Measurements from ENCODE around the gene GLT1D1. TPM values are rescaled to one million over a fixed set of nuclear protein-coding genes. Genes with fewer than 3 reads are reported as not detected.

The GLT1D1 gene
- polyA plus RNA-seq, 3 donors: 1.7 to 2.2 (median 2.0) TPM

DNA sequence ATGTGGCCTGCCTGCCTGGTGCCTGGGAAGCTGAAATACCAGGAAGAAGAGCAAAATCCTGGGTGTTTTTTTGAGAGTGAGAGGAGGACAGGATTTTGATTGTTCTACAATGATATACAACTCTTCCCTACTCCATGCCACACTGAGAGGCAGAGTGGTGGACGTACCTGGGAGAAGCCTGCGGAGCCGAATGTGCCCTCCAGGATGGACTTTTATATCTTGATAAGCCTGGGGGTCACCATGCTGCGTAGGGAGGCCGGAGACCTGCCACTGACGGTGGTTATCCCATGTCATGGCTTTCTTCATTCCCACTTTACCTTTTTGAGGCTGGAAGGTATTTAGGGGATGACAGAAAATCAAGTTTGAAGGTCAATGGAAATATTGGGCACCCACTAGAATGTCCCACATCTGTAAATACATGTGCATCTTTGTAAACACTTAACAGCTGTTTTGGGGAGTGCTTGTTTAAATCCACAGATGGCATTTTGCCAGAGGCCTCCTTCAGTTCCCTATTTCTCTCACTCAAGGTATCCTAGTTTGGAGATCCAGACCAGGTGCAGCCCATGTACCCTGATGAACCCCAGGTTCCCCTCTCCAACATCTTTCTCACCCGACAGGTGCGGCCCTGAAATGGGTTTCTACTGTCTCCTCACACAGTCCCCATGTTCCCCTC is 1.1 kb upstream of the GLT1D1 start:
- no peak for DNase-seq (ENCODE audit: low read depth in 3 of 3, low spot score in 2 of 3)

DNA sequence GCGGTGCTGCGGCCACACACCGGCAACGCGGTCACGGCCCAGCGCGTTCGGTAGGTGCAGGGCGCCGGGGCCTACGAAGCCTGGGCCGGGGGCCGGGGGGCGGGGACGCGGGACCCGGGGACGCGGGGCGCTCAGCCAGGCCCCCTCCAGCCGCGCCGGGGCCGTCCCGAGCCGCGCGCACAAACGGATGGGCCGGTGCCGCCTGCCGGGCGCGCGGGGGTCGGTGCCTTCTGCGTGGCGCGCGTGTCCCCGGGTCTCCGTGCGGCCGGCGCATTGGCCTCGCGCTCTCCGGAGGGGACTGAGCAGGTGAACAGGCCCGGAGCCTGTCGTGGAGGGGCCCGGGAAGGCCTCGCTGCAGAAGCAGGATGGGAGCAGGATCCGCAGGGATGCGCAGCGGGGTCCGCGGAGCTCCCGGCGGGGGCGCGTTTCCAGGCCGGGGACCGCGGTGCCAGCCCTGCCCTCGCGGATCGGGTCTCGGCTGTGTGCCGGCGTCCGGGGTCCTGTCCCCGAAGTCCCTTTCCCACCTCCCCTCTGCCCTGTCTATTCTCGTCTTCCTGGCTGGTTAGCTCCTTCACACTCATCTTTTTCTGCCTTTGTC is 421 bp downstream of the GLT1D1 start:
- DNase-seq (ENCODE audit: low read depth in 3 of 3, low spot score in 2 of 3): no peak

DNA sequence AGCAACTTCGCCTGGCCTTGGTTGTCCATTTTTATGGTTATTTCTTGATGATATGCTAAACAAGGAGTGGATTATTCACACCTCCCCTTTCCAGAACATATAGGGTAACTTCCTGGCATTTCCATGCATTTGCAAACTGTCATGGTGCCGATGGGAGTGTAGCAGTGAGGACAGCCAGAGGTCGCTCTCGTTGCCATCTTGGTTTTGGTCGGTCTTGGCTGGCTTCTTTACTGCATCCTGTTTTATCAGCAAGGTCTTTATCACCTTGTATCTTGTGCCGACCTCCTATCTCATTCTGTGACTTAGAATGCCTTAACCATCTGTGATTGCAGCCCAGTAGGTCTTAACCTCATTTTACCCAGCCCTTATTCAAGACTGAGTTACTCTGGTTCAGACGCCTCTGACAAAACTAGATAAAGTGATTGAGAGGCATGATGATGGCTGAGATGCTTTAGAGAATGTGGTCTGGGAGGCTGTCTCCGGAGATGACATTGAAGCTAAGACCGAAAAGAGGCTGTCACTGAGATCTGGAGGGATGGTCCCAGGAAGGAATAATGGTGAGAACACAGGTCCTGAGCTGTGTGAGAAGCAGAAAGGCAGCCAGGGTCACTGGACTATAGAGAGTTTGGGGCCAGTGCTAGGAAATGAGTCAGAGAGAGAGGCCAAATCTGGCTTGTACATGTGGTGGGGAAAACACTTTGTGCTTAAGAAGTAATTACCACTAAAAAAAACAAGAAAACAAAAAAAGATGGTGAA is 2.9 kb downstream of the GLT1D1 start:
- no peak for DNase-seq (ENCODE audit: low read depth in 3 of 3, low spot score in 2 of 3)

DNA sequence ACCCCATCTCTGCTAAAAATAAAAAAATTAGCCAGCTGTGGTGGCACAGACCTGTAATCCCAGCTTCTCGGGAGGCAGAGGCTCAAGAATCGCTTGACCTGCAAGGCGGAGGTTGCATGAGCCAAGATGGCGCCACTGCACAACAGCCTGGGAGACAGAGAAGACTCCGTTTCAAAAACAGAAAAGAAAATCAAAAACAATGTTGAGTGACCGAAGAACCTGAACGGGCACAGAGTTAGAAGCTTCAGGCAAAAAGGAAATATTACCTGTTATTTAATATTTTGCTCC is 3.5 kb downstream of the GLT1D1 start:
- no peak for DNase-seq (ENCODE audit: low read depth in 3 of 3, low spot score in 2 of 3)

DNA sequence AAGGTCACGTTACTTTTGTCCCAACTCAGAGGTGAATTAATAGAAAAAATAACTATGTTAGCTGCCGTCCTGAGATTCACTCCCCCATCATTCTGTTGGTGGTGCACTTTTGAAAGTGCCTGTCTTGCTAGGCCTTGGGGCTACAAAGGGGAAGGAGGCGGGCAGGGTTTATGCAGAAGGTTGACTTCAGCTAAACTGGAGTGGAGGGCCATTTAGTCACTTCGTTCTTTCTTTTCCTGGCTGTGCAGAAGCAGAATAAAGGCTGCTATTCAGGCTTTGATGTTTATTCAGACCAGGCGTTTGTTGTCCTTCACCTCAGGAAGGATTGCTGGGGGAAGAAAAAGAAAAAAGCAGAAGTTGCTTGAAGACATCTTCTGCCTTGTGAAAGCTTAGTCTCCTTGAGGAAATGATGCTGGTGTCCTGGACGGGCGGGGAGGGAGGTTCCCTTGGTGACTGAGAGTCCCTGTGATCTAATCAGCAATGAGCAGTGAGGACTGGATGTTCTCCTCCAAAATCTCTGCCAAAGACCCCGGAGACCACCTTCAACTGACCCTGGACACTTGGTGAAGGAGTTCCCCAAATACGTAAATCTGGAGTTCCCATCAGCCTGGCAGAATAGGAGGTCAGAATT is 4.0 kb downstream of the GLT1D1 start:
- no peak for DNase-seq (ENCODE audit: low read depth in 3 of 3, low spot score in 2 of 3)

DNA sequence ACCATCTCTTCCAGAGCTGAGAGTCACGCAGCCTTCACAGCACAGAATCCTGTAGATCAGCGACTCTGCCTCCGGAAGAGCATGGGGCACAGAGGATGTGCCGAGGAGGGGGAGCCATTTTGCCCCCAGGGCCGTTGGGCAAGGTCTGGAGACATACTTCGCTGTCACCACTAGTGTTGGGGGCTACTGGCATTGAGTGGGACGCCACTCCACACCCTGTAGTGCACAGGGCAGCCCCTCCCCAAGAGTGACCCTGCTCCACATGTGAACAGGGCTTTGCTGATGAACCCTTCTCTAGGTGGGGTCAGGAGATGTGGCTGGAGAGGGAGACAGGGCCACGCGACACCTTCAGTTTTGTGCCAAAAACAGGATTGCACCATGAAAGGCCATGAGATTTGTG is 6.0 kb downstream of the GLT1D1 start:
- no peak for DNase-seq (ENCODE audit: low read depth in 3 of 3, low spot score in 2 of 3)

DNA sequence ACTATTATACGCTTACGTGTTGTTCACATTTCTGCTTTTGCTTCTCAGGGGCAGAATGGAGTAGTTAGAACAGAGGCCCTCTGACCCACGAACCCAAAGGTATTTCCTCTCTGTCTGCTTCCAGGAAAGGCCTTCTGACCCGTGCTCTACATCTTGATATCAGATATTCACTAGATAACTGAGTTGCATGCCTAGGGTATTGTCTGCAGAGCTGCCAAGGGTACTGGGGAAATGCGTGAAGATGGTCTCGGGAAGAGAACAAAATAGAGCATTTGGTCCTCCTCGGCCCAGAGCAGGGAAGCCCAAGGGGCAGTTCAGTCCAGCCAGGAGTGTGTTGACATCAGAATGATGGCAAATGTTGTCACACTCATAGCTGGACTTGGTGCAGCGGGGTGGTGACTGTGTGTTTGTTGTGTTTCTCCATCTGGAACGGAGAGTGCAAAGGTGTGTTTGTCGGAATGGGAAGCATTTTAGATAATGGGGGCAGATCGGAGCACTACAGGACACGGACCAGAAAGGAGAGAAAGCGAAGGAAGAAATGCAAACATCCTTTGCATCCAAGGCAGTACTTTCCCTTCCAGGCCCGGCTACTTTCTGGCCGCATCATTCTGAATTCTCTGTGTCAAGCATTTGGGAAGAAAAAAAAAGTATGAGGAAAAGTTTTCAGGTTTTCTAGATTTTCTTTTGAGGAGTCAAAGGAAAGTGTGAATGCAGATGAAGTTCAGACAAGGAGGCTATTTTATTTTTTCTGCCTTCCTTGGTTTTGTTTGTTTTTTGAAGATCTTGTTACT is 8.1 kb downstream of the GLT1D1 start:
- DNase-seq (ENCODE audit: low read depth in 3 of 3, low spot score in 2 of 3): no peak

DNA sequence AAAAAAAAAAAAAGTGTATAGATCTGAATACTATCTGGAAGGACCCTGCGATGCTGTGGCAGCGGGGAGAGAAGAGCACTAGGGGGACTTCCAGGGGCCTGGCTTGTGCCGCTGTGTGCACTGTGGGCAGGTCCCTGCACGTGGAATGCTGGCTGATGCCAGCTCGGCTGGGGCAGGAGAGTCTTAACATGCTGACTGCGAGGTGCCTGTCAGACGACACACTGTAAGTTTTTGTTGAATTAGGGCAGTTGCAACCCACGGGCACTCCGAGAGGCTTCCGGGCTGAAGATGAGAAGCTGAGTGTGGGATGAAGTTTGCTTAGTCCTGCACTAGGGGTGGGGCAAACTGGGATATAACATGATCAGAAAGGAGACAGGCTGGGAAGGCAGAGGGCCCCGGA is 10.7 kb downstream of the GLT1D1 start:
- no peak for DNase-seq (ENCODE audit: low read depth in 3 of 3, low spot score in 2 of 3)

DNA sequence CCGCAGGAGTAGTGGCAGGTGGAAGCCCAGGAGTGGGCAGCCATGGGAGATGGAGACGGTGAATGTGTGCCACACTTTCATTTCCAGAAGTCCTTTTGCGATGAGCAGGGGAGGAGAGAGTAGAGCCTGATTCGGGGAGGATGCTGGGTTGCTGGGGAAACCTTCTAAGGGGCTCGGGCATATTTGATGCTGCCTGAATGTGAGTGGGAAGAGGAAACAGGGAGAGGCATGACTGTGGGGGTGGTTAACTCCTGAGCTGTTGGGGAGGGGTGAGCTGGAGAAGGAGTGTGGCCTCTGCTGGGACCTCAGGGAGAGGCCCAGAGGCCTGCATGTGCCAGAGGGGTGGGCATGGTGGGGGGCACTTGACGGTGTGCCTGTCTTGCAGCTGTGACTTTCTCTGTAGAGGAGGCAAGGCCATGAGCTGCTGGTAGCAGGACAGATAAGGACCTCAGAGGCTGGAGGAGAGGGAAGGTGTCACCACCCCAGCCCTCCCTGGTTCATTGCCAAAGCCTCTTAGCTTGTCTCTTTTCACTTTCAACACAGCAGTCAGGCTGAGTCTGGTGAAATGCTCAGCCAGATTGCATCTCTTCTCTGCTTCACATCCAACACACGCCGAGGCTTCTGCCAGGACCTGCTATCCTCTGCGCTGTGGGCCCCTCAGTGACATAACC is 11.4 kb downstream of the GLT1D1 start:
- no peak for DNase-seq (ENCODE audit: low read depth in 3 of 3, low spot score in 2 of 3)

DNA sequence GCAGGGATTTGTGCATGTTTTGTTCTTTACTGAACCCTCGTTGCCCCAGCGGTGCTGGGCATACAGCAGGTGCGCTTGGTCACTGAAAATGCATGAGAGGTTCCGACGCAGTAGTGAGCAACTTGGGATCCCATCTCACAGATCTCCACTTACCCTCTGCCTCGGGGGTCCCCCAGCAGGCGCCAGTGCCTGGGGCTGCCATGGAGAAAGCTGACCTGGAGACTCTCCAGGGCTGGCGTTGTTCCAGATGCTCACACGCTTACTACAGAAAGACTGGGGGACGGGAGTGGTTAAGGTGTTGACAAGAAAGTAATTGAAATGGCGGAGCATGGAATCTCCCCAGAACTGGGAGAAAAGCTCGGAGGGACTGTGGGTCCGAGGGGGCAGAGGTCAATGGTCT is 14.2 kb downstream of the GLT1D1 start:
- DNase-seq (ENCODE audit: low read depth in 3 of 3, low spot score in 2 of 3): no peak

DNA sequence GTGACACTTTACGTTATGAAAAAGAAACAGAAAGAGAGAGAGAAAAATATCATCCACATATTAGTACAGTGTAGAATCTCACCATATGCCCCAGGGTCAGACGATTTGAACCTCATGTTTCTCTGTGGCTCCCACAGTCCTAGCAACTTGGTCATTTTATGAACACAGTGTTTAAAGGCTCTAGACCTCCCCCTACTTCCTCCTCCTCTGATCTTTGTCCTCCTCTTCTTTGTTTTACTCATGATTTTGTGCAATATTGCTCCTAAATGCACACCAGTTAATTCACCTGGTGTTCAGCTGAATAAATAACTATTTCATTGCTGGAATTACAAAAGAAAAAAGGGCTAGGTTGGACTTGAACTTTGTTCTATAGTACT is 18.2 kb downstream of the GLT1D1 start:
- DNase-seq (ENCODE audit: low read depth in 3 of 3, low spot score in 2 of 3): no peak

DNA sequence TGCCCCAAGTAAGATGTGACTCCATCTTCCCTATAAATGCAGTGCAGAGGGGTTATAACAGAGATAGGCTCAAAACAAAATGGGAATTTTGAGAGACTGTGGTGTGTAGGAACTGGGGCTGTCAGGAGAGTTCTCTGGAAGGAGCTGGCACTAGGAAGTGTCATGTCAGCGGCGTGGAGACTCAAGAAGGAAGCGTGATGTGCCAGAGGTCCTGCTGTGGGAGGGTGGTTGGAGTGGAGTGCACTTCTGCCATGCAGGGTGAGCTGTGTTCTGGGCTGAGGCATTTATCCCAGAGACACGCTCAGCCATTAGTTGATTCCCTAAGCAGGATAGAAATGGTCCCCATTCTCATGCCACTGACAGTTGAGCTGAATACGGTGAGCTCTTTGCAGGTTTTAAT is 19.0 kb downstream of the GLT1D1 start:
- DNase-seq (ENCODE audit: low read depth in 3 of 3, low spot score in 2 of 3): no peak

DNA sequence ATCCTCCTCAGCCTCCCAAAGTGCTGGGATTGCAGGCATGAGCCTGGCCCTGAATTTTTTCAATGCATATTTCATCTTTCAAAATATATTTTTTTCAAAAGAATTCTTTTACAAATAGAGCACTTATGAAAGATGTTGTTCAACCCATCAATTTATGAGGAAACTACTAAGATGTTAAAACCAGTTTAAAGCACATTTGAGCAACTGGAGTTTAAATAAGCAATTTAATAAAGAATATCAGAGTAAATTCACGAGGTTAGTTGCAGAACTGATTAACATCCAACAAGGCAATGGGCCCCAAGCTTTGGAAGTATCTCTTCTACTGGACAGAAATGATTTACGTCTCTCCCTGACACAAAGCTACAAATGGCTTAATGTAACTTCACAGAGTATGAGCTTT is 23.3 kb downstream of the GLT1D1 start:
- DNase-seq (ENCODE audit: low read depth in 3 of 3, low spot score in 2 of 3): no peak

DNA sequence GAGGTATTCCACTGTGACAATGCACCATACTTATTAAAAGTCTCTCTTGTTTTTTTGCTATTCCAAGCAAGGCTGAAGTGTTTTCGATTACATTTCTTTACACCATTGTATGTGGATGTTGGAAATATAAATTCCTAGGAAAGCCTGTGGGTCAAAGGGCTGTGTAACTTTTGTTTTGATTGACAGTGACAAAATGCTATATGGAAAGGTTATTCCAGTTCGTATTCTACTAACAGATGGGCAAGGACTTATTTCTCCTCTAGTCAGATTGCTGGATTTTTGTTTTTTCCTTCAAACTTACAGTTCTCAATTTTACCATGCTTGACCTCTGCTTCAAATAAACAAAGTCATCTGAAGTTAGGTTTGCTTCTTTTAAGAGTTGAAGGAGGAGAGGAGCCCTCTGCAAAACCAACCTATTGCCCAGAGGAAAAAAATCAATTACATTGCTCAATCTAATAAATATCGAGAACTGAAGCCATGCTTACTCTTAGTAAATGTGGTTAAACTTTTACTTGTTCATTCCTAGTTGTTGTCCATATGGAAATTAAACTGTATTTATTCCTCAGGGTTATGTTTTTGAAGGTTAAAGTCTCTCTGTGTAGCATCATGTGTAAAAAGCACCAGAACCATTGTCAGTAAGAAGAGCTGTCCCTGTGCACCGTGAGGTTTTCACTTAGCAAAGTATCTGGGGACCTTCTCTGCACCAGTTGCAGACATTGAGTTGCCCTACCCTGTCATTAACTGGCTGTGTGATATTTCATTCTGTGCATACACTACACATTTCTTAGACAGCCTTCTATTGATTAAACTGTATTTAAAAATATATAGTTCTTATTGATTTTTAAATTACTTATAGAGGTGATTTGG is 26.9 kb downstream of the GLT1D1 start:
- no peak for DNase-seq (ENCODE audit: low read depth in 3 of 3, low spot score in 2 of 3)

DNA sequence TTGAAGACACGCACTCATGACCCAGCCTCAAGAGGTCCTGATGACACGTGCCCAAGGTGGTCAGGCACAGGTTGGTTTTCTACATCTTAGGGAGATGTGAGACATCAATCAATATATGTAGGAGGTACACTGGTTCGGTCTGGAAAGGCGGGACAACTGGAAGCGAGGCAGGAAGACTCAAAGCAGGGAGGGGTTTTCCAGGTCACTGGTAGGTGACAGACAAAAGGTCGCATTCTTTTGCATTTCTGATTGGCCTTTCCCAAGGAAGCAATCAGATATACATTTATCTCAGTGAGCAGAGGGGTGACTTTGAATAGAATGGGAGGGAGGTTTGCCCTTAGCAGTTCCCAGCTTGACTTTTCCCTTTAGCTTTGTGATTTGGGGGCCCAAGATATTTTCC is 38.6 kb downstream of the GLT1D1 start:
- no peak for DNase-seq (ENCODE audit: low read depth in 3 of 3, low spot score in 2 of 3)

DNA sequence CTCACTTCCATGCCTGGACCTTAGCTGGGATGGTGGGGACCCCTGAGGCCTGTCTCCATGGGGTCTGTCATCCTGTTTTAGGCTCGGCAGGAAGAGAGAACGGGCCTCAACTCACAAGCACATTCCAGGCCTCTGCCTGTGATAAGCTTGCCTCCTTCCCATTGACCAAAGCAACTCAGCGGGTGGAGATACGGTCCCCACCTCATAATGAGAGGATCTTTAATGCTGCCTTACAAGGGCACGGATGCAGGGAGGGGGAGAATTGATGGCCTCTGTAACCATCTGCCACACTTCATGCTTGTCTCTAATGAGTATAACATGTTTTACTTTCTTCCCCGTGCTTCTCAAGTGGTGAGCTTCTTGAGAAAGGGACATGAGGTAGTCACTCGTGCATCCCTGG is 50.0 kb downstream of the GLT1D1 start:
- DNase-seq (ENCODE audit: low read depth in 3 of 3, low spot score in 2 of 3): no peak

DNA sequence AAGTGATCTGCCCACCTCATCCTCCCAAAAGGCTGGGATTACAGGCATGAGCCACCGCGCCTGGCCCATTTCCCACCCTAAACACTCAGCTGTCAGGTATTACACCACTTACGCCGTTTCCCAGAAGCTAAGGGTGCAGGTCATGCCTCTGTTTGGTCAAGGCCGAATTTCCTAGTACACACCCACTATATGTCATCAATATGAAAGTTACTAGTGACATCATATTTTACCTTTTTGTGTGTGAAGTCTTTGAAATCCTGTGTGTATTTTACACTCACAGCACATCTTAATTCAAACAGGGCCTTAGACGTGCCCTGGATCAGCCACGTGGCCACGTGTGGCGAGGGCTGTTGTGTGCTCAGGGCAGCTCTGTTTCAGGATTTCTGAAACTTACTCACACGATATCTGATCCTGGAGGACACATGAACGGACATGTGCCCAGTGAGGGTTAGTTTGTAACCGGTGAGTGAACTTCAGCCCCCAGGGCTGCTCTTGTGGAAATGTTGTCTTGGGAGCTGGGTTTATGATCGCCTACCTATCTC is 51.8 kb downstream of the GLT1D1 start:
- DNase-seq (ENCODE audit: low read depth in 3 of 3, low spot score in 2 of 3): no peak

DNA sequence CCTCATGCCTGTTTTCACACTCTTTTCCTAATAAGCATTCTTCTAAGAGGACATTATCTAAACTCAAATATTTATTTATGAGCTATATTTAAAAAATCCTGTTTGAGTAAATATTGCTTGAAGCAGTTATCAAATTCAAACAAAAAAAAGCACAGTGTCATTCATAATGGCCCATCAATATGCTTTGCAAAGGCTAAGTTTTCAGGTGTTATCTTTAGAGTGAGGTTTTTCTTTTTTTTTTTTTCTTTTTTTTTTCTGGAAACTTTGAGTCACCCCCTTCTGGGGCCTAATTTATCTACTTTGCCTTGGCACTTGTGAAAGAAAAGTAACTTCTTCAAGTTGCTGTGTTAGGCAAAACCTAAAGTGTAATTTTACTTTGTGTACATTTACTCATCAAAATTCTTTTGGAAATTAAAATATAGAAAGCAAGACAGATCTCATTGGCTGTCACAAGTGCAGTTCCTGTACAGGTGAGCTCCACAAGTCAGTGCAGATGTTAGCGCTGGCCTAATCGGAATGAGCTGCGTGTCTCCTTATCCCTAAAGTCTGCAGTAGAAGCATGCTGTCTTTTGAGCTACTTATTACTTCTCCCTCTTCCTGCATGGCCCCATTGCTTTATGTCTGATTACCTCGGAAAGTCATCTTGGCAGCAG is 53.3 kb downstream of the GLT1D1 start:
- DNase-seq (ENCODE audit: low read depth in 3 of 3, low spot score in 2 of 3): no peak

DNA sequence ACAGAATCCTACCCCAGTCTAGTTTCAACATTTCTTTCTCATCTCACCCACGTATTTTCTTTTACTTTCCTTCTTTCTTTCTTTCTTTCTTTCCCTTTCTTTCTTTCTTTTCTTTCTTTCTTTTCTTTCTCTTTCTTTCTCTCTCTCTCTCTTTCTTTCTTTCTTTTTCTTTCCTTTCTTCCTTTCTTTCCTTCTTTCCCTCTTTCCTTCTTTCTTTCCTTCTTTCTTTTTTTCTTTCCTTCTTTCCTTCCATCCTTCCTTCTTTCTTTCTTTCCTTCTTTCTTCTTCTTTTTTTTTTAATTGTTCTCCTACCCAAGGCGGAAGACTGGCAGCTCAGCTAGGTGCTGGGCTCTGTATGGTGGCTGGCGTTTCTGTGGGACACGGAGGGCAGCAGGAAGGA is 55.0 kb downstream of the GLT1D1 start:
- no peak for DNase-seq (ENCODE audit: low read depth in 3 of 3, low spot score in 2 of 3)
